ENCODE measurements around the gene HAL. TPM values are rescaled to one million over a fixed set of nuclear protein-coding genes. Genes with fewer than 3 reads are reported as not detected.

HAL gene, protein sequence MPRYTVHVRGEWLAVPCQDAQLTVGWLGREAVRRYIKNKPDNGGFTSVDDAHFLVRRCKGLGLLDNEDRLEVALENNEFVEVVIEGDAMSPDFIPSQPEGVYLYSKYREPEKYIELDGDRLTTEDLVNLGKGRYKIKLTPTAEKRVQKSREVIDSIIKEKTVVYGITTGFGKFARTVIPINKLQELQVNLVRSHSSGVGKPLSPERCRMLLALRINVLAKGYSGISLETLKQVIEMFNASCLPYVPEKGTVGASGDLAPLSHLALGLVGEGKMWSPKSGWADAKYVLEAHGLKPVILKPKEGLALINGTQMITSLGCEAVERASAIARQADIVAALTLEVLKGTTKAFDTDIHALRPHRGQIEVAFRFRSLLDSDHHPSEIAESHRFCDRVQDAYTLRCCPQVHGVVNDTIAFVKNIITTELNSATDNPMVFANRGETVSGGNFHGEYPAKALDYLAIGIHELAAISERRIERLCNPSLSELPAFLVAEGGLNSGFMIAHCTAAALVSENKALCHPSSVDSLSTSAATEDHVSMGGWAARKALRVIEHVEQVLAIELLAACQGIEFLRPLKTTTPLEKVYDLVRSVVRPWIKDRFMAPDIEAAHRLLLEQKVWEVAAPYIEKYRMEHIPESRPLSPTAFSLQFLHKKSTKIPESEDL
- total RNA-seq (ENCODE audit: insufficient read depth, low replicate concordance) = 69.6 TPM

DNA sequence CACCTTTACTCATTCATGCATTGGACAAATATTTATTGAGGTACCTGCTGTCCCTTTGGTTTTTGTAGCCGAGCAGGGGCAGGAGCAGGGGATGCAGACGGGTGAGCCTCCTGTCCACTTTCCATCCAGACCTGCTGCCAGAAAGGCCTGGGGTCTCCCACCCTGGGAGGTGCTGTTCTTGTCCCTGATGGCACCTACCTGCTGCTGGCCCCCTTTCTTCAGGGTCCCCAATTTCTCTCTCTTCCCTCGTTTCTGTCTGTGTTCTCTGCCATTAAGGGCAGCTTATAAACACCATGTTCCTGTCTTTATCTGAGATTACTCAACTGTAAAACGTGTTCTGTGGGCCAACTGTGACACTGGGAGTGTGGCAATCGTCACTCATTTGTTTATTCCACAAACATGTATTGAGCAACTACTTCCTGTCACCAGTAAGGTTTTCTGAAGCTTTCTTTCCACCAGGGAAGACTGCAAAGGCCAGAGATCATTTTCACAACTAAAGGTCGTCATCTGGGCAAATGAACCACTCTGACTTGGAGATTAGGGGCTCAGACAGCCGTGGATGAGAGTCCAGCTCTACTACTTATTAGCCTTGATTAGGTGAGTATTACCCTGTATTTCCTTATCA lies at the start of gene HAL:
Gene HAL (minus strand): TSS at position 311 of the 625 bp plus-strand sequence. CDS start 434 bp downstream, outside the sequence.
- no peak for DNase-seq (ENCODE audit: low spot score)

DNA sequence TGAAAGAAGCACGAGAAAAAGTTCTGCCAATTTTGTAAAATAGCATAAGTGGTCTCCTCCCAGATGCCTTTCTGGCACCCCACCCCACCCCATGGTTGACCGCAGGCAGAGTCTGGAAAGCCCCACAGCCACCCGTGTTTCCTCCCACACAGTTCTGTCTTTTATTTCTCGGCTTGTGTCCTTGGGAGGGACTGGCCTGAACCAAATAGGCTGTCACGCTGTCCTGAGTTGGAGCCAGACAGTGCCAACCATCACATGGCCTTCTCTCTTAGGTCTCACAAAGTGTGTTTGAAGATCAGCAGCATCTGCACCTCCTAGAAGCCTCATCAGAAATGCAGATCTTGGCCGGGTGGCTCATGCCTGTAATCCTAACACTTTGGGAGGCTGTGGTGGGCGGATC lies 49.4 kb upstream of the HAL start:
- no peak for DNase-seq (ENCODE audit: low spot score)

DNA sequence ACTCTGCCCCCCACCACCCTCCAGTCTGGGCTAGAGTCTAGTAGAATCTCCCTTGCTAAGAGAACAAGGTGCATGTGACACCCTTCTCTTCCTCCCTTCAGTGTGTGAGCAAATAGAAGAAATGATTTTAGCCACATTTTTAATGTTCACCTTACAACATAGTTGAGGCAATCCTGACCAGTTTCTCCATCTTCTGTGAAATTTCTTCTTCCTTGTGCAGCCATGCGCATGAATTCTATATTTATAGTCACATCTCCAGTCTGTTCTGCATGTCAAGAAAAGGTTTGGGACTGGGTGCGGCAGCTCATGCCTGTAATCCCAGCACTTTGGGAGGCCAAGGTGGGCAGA lies 48.8 kb upstream of the HAL start:
- DNase-seq (ENCODE audit: low spot score) = no peak

DNA sequence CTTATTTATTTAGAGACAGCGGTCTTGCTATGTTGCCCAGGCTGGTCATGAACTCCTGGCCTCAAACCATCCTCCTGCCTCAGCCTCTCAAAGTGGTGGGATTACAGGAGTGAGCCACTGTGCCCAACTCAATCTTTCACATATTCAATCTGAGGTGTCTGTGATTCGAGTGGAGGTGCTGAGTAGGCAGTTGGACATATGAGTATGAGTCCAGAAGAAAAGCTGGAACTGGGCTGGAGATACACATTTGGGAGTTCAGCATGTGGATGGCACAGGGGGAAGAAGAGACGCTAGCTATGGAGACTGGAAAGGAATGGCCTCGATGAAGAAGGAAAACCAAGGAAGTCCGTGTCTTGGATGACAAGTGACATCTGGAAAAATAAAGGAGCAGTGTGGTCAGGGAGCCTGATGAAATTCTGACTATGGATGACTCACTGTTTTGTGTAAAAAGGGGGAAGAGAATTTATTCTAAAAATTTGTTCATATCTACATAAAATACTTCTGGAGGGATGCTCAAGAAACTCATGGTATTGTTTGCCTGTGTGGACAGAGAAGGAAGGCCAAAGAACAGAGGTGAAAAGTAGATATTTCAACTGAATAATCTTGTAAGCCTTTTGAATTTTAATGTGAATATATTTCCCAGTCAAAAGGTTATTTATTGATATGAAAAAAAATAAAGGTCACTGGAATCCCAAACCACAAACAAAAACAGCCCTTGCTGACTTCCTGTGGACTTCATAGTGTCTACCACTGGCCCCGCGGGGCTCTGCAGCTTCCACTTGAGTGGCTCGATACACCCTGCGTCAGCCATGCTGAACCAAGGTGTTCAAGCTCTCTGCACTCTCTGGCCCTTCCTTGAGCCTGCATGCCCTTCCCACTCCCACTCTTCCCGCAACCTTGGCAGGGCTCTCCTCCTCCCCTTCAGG lies 48.1 kb upstream of the HAL start:
- no peak for DNase-seq (ENCODE audit: low spot score)

DNA sequence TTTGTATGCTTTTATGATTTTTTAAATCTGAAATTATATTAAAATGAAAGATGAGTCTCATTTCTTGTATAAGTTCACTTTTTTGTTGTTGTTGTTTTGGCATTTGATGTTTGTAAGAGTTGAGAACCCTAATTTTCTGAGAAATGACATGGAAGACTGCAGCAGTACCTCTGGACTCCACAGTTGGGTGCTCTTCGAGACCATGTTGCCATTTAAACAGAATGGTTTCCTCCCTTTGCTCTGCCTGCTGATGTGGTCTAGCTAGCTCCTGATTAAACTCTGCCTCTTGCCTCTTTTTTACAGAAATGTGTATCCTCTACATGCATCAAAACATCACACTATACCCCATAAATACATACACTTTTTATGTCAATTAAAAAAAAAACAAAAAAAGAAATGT lies 45.0 kb upstream of the HAL start:
- DNase-seq (ENCODE audit: low spot score) = no peak

DNA sequence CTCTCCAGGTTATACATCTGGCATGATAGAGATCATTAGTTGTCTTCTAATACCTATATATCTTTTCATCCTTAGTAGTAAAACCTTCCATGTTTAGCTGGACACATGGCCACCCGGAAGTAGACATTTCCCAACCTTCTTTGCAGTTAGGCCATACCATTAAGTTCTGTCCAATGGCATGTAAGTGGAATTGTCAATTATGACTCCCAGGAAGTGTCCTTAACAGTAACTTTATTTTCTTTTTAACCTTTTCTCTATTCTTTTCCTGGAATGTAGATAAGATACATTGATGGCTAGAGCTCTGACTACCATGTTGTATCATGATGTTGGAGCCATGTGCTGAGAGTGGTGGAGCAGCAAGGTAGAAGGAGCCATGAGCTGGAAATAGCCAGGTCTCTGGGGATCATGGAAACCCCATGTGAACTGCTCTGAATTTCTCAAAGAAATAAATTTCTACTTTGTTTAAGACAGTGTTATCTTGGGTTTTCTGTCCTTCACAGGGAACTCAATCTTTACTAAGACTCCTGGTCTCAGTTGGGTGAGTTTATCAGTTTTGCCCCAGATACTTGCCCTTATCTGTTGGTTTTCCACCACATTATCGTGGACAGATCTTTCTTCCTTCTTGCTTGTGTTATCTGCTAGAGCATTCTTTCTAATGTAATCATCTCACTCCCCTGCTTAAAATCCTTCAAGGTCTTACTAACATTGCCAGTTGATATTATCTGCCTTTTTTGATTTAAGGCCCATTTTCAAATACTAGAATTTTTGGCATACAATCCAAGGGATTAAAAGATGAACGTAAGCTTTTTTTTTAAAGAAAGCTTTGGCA lies 44.4 kb upstream of the HAL start:
- DNase-seq (ENCODE audit: low spot score) = peak; percentile 30

DNA sequence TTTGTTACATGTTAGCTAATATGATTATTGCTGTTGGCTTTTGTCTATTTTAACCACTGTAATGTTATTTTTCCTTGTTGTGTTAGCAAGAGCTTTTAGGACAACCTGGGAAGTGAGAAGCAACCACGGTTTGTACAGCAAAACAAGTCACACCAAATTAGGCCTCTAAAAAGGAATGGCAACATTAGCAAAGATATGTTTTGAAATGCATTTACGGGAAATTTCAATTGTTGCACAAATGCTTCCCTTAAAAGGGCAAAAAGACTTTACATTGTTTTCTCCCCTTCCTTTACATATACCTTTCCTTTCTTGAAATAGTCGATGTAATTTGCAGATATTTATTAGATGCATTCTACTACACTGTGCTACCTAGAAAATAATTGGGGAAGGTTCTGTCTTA lies 43.4 kb upstream of the HAL start:
- no peak for DNase-seq (ENCODE audit: low spot score)

DNA sequence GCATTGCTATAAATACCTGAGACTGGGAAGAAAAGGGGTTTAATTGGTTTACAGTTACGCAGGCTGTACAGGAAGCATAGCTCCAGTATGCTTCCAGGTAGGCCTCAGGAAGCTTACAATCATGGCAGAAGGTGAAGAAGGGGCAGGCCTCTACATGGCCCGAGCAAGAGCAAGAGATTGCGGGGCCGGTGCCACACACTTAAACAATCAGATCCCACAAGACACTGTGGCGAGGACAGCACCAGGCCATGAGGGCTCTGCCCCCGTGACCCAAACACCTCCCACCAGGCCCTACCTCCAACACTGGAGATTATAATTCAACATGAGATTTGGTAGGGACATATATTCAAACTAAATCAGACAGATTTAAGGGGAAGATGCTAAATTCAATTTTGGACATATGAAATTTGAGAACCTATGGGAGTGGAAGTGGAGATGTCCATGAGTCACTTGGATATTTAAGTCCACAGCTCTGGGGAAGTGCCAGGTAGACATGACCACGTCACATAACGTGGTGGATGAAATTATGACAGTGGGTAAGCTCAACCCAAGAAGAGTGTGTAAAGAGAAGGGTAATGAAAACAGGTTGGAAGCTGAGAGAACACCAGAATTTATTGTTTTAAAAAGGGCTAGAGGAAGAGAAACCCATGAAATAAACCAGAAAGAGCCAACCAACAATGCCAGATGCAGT lies 40.8 kb upstream of the HAL start:
- DNase-seq (ENCODE audit: low spot score) = no peak

DNA sequence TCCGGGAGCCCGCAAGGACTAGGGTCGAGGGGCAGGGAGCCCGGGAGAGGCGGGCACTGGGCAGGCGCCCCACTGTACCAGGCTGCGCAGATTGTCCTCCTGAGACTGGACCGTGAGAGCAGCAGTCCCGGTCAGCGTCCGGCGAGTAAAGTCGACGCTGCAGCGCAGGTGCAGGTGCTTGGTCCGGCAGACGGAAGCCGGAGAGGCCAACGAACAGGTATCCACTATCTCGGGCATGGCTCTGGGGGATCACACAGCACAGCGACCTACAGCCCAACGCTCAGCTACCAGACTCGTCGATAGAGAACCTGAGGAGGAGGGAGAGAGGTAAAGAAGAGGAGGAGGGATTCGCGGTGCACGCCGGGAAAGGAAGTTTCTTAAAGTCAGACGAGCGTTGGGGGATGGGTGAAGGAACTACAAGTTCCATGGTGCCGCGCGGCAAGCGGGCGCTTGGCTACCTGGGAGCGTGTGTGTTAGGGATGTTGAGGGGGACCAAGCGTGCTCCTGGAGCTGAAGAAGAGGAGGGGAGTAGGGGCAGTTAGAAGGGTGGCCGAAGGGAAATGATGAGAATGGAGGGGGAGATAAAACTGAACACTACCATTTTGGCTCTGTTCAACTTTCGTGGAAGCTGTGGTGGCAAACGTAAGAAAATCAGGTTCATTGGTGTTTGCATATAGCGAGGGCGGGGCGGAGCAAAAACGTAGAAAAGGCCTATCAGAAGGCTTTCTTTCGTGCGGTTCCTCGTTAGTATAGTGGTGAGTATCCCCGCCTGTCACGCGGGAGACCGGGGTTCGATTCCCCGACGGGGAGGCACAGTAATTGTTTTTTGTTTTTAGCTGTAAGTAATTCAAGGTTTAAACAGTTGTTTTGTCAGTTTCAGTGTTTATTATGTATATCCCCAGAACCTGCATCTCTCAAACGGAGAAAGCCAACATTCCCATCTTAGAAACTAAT lies 39.4 kb upstream of the HAL start, which contains the start of gene LTA4H:
Gene LTA4H (minus strand): TSS at position 305 of the 954 bp plus-strand sequence. CDS start 68 bp downstream, at position 237.
- DNase-seq (ENCODE audit: low spot score) = peak; percentile 100

DNA sequence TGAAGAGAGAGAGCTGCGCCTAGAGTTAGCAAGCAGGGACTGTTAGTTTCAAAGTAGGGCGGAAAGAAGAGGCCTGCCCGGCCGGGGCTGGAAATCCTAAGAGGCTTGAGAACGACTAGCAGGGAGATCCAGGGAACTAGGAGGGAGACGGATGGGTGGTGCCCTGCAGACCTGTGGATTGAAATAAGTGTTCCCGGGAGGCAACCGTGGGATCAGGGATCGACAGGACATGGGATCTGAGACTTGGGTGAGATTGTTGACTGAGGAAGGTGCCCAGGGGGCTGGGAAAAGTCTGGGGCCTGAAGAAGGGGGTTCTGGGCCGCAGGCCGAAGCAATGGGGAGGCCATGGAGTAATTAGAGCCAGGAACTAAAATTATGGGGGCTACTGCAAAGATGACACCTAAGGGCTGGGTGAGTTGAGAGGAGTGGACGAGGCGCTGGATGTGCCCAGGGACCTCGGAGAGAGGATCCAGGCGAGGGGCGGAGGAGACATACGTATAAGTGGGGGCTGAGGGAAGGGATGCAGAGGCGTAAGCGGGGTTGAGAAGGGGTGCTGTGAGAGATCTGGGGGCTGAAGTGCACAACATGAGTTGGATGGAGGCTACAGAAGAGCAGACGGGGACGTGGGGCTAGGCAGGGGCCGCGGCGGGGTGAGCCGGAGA lies 38.6 kb upstream of the HAL start:
- DNase-seq (ENCODE audit: low spot score) = peak; percentile 51

DNA sequence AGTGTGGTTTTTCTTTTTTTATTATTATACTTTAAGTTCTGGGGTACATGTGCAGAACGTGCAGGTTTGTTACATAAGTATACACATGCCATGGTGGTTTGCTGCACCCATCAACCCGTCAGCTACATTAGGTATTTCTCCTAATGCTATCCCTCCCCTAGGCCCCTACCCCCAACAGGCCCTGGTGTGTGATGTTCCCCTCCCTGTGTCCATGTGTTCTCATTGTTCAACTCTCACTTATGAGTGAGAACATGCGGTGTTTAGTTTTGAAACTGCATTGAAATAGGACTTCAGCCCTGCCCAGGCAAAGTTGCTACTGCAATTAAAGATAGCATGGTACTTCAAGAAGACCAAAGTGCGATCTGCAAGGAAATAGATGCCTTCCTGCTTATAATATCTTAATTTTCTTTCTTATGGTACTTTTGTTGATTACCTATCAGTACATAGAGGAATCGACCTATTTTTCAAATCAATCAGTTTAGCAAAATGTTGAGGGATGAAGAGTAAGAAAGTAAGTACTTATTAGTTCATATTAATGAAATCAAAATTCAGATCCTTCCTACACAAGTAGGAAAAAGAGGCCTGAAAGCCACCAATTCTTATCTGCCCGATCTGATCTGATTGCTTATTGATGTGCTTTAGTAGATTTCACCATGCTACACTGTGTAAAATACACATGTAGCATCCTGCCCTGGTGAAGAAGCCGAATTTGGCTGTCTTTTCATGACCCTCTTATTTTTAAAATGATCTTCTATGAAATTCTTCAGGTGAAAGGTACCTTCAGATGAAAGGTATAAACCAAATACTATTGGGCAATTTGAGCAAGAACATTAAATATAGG lies 37.6 kb upstream of the HAL start:
- no peak for DNase-seq (ENCODE audit: low spot score)

DNA sequence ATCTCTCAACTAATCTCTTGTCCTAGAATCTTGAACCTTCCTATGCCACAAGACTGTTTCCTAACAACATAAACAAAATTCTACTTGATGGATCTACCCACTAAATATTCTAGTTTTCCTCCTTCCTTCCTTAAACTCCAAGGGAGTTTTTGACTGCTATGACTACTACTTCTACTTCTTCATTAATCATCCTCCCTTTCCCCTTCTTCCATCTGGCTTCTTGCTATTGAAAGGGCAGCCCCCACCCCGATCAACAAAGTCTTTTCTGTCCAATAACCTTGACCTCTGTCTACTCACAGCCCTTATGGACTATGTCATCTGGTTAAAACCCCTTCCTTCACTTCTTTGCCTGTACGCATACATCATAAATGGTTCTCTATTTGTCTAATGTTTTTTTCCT lies 33.7 kb upstream of the HAL start:
- DNase-seq (ENCODE audit: low spot score) = no peak

DNA sequence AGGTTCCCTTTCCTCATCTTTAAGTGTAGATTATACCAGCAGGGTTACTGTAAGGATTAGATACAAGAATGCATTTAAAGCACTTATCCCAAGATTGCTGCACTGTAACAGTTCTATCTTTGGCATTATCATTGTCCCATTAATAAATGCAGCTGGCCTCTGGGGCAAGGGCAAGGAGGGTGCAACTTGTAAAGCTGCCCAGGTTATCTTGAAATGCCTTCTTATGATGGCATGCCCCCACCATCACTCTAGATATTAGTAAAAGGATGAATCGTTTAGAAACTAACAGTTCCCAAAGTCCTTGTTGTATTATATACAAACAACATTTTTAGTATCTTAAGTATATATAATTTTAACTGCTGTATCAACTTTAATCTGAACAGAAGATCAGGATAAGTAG lies 32.4 kb upstream of the HAL start:
- DNase-seq (ENCODE audit: low spot score) = no peak

DNA sequence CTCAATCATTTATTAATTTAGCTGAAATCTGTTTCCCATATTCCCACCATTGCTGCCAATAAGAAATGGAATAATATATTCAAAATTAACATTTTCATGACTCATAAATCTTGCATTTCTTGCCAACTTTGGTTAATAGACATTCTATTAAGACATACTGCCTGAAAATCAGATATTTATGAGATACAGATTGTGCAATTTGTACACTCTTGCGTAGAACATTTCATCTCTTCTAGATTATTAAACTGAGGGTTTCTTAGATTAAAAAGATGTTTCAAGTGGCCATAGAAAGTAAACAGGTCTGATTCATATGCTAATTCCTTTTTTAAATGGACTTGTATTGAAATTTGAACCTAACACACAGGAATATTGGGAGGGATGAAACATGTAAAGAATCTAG lies 30.2 kb upstream of the HAL start:
- DNase-seq (ENCODE audit: low spot score) = no peak

DNA sequence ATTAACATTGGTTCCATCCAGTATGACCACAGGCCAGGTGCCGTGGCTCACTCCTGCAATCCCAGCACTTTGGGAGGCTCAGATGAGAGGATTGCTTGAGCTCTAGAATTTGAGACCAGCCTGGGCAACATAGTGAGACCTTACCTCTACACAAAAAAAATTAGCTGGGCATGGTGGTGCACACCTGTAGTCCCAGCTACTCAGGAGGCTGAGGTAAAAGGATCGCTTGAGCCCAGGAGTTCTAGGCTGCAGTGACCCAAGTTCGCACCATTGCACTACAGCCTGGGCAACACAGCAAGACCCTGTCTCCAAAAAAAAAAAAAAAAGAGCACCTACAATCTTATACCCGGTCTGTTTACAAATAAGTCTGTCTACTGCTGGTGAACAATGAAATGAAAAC lies 29.4 kb upstream of the HAL start:
- DNase-seq (ENCODE audit: low spot score) = no peak

DNA sequence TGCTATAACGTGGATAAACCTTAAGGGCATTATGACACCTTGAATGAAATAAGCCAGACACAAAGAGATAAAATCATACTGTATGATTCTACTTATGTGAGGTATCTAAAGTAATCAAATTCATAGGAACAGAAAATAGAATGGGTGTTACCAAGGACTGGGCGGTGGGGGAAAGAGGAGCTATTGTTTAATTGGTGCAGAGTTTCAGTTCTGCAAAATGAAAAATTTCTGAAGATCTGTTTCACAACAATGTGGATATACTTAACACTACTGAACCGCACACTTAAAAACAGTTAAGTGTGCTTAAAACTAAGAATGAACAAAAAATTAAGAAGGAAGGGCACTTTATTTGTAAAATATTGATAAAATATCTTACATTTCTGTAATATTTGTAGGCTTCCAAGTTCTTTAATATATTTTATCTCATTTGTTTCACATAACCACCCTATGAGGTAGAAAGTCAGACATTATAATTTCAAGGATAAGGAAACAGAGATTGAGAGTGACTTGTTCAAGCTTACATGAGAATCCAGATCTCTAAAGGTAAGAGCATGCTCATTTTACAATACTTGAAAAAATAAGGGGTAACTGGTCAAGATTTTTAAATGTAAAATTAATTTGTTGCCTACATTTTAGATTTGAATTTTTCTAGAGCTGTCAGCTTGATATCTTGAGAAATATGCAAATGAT lies 24.3 kb upstream of the HAL start:
- DNase-seq (ENCODE audit: low spot score) = no peak

DNA sequence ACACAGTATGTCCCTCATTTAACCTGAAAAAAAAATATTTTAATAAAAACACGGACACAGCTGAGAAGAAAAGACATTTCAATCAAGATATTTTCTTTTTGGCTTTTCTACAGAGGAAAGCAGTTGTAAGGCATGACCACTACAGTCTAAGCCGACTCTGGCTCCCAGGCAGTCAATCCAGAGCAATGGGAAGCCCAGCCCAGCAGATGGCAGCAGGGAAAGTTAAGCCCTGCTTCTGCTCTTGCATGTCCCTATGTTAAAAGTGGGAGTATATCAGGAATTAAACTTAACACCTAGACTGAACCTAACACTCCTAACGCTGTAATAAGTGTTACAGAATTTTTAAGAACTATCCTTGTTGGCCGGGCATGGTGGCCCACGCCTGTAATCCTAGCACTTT lies 19.5 kb upstream of the HAL start:
- peak; percentile 23 for DNase-seq (ENCODE audit: low spot score)

All from umbilical cord (tissue), 2 donors.